Measurements from ENCODE around the gene LYRM7. TPM values are rescaled to one million over a fixed set of nuclear protein-coding genes. Genes with fewer than 3 reads are reported as not detected.
"Not testable (repeated sequence)": the region's sequence is repeated elsewhere in the genome, so short reads cannot be mapped to it uniquely, and the experiment has no call there.

The LYRM7 gene
- 10 to 100 TPM; 14.7 to 19.3 (median 17.2) TPM for polyA plus RNA-seq (ENCODE audit: insufficient read length in 4 of 4)

GRCh38 chr5:131170540-131171275 lies at the start of gene LYRM7:
LYRM7 (plus strand) TSS chr5:131170944; CDS start chr5:131171021, 77 bp downstream.
- DNase-seq (ENCODE audit: low read depth in 4 of 4, low spot score in 3 of 4), result peak; percentile 87 to 100 (median 98)

- not testable (repeated sequence) for DNase-seq (ENCODE audit: low read depth in 4 of 4, low spot score in 3 of 4)
These were observed 43.5 kb upstream of the LYRM7 start for GRCh38 chr5:131127244-131127643.

- no peak for DNase-seq (ENCODE audit: low read depth in 4 of 4, low spot score in 3 of 4)
These were observed 41.4 kb upstream of the LYRM7 start for GRCh38 chr5:131129306-131129705.

- not testable (repeated sequence) for DNase-seq (ENCODE audit: low read depth in 4 of 4, low spot score in 3 of 4)
These were observed 37.7 kb upstream of the LYRM7 start for GRCh38 chr5:131133091-131133490.

- DNase-seq (ENCODE audit: low read depth in 4 of 4, low spot score in 3 of 4), result not testable (repeated sequence)
These were observed 32.3 kb upstream of the LYRM7 start for GRCh38 chr5:131138406-131138805.

- no peak for DNase-seq (ENCODE audit: low read depth in 4 of 4, low spot score in 3 of 4)
These were observed 31.4 kb upstream of the LYRM7 start for GRCh38 chr5:131139321-131139720.

- DNase-seq (ENCODE audit: low read depth in 4 of 4, low spot score in 3 of 4), result no peak
These were observed 27.6 kb upstream of the LYRM7 start for GRCh38 chr5:131142970-131143617.

- DNase-seq (ENCODE audit: low read depth in 4 of 4, low spot score in 3 of 4), result no peak
These were observed 23.5 kb upstream of the LYRM7 start for GRCh38 chr5:131147258-131147657.

GRCh38 chr5:131148835-131149234 lies 21.9 kb upstream of the LYRM7 start:
- DNase-seq (ENCODE audit: low read depth in 4 of 4, low spot score in 3 of 4), result no peak

GRCh38 chr5:131150408-131150807 lies 20.3 kb upstream of the LYRM7 start:
- no peak for DNase-seq (ENCODE audit: low read depth in 4 of 4, low spot score in 3 of 4)

GRCh38 chr5:131151216-131151615 lies 19.5 kb upstream of the LYRM7 start:
- no peak for DNase-seq (ENCODE audit: low read depth in 4 of 4, low spot score in 3 of 4)

GRCh38 chr5:131156385-131156784 lies 14.4 kb upstream of the LYRM7 start:
- no peak for DNase-seq (ENCODE audit: low read depth in 4 of 4, low spot score in 3 of 4)

- no peak for DNase-seq (ENCODE audit: low read depth in 4 of 4, low spot score in 3 of 4)
These were observed 13.8 kb upstream of the LYRM7 start for GRCh38 chr5:131156957-131157356.

- no peak for DNase-seq (ENCODE audit: low read depth in 4 of 4, low spot score in 3 of 4)
These were observed 10.6 kb upstream of the LYRM7 start for GRCh38 chr5:131160134-131160533.

GRCh38 chr5:131163276-131164119 lies 7.2 kb upstream of the LYRM7 start:
- no peak for DNase-seq (ENCODE audit: low read depth in 4 of 4, low spot score in 3 of 4)

GRCh38 chr5:131164191-131165118 lies 6.3 kb upstream of the LYRM7 start:
- DNase-seq (ENCODE audit: low read depth in 4 of 4, low spot score in 3 of 4), result peak; percentile 27 to 53 (median 41)

GRCh38 chr5:131165119-131165727 lies 5.5 kb upstream of the LYRM7 start, which contains the start of gene HINT1:
HINT1 (minus strand) TSS chr5:131165256; CDS start chr5:131165205, 51 bp downstream.
- DNase-seq (ENCODE audit: low read depth in 4 of 4, low spot score in 3 of 4), result peak; percentile 85 to 89 (median 86)

- no peak for DNase-seq (ENCODE audit: low read depth in 4 of 4, low spot score in 3 of 4)
These were observed 3.1 kb upstream of the LYRM7 start for GRCh38 chr5:131167615-131168014.

- DNase-seq (ENCODE audit: low read depth in 4 of 4, low spot score in 3 of 4), result no peak
These were observed 769 bp upstream of the LYRM7 start for GRCh38 chr5:131169810-131170539.

All from right renal pelvis (tissue), 4 donors.